ENCODE measurements around the gene ERFL.
"Not testable (repeated sequence)": the region's sequence is repeated elsewhere in the genome, so short reads cannot be mapped to it uniquely, and the experiment has no call there.

ERFL gene

GRCh38 chr19:41941410-41942202 lies 13.4 kb upstream of the ERFL start:
- DNase-seq: no peak

- no peak for DNase-seq
Observed at GRCh38 chr19:41940731-41941409, 12.6 kb upstream of the ERFL start.

- DNase-seq: no peak
Observed at GRCh38 chr19:41939861-41940730, 11.8 kb upstream of the ERFL start.

GRCh38 chr19:41939209-41939608 lies 11.0 kb upstream of the ERFL start:
- DNase-seq: not testable (repeated sequence)

GRCh38 chr19:41937525-41938468 lies 9.5 kb upstream of the ERFL start:
- no peak for DNase-seq

- no peak for DNase-seq
Observed at GRCh38 chr19:41936961-41937360, 8.7 kb upstream of the ERFL start.

- no peak for DNase-seq
Observed at GRCh38 chr19:41936416-41936850, 8.2 kb upstream of the ERFL start.

- DNase-seq: no peak
Observed at GRCh38 chr19:41935760-41936415, 7.6 kb upstream of the ERFL start.

- peak; percentile 43 for DNase-seq
Observed at GRCh38 chr19:41934849-41935374, 6.7 kb upstream of the ERFL start.

GRCh38 chr19:41933693-41934426 lies 5.6 kb upstream of the ERFL start:
- no peak for DNase-seq

- no peak for DNase-seq
Observed at GRCh38 chr19:41932720-41933332, 4.6 kb upstream of the ERFL start.

GRCh38 chr19:41932259-41932719 lies 4.0 kb upstream of the ERFL start:
- no peak for DNase-seq

- no peak for DNase-seq
Observed at GRCh38 chr19:41930926-41931592, 2.8 kb upstream of the ERFL start.

GRCh38 chr19:41930322-41930722 lies 2.1 kb upstream of the ERFL start:
- no peak for DNase-seq

- no peak for DNase-seq
Observed at GRCh38 chr19:41929536-41930071, 1.4 kb upstream of the ERFL start.

- no peak for DNase-seq
Observed at GRCh38 chr19:41928754-41929535, 696 bp upstream of the ERFL start.

- no peak for DNase-seq
Observed at GRCh38 chr19:41927497-41928192, 604 bp downstream of the ERFL start.
